GOT3 (cell line): ENCODE data around the gene PRAMEF15.
"Not testable (repeated sequence)": the region's sequence is repeated elsewhere in the genome, so short reads cannot be mapped to it uniquely, and the experiment has no call there.

ENCODE experiments used
- DNase-seq: peaks from one replicate; lab custom pipeline; 2025; ENCODE audit warnings: mixed read lengths; lab: John Stamatoyannopoulos, UW

The PRAMEF15 gene

DNA sequence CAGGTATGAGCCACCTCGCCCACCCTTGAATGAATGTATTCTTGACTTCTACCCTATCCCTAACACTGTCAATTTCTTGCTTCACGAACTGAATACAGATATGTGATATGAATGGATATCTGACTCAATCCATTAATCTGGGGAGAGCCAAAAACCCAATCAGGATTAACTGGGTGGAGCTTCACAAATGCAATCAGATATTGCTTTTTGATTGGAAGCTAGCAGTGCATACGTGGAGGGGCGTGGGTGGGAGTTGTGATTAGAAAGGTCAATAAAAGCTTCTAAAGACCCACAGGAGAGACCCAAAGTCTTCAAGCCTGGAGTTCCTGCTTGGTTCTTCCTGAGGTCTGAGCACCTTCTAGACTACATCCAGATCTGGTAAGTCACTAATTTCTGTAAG lies at the start of gene PRAMEF15:
PRAMEF15 (plus strand) TSS at position 301 of the 400 bp plus-strand sequence. CDS start 2,827 bp downstream, outside the sequence.
- not testable (repeated sequence) for DNase-seq

- not testable (repeated sequence) for DNase-seq
Measured at GRCh38 chr1:13277016-13277415, 38.4 kb upstream of the PRAMEF15 start.

DNA sequence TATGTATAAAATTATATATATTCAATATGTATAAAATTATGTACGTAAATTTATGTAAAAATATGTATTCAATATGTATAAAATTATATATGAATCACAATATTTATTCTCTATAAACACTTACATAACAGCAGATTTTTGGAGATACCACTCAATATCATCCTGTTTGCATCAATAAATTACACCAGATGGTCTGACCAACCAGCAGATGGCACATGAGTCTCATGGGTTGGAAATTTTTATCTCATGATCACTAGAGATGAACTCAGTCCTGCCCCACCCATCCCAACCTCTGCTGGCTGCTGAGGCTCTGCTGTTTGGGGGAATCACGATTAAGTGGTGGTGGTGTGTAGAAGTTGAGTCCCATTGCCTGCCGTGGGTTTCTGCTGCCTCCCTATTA lies 35.8 kb upstream of the PRAMEF15 start:
- not testable (repeated sequence) for DNase-seq

DNA sequence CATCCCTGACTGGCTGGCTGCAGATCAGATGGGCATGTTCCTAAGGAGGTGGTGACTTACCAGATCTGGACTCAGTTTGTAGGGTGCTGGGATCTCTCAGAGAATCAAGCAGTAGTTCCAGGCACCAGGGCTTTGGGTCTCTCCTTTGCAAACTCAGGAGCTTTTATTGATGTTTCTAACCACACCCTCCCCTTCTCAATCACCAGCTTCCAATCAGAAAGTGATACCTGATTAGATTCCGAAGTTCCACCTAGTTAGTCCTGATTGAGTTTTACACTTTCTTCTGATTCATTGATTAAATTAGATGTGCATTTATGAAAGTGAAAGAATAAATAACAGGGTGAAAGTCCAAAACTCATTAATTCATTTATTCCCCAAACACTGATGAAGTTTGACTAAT lies 30.3 kb upstream of the PRAMEF15 start, which contains the start of gene PRAMEF8:
PRAMEF8 (minus strand) TSS at position 101 of the 400 bp plus-strand sequence. CDS start 1,046 bp downstream, outside the sequence.
- not testable (repeated sequence) for DNase-seq

DNA sequence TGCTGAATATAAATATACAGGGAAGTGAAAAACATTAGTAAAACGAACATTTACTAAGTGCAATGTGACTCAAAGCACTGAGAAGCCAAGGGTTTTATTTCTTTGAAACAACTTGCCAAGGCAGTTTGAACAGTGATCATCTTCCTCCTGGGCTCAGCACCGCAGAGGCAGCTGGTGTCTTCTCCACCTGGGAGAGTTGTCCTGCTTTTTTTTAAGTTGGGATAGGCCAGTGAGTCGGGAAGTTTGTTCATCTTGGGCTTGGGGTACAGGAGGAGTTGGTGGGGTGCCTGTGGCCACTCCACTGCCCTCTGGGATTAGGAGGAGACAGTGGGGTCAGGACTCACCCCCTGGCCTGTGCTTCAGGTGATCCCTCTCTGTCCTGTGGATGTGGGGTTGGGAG lies 26.4 kb upstream of the PRAMEF15 start:
- not testable (repeated sequence) for DNase-seq

DNA sequence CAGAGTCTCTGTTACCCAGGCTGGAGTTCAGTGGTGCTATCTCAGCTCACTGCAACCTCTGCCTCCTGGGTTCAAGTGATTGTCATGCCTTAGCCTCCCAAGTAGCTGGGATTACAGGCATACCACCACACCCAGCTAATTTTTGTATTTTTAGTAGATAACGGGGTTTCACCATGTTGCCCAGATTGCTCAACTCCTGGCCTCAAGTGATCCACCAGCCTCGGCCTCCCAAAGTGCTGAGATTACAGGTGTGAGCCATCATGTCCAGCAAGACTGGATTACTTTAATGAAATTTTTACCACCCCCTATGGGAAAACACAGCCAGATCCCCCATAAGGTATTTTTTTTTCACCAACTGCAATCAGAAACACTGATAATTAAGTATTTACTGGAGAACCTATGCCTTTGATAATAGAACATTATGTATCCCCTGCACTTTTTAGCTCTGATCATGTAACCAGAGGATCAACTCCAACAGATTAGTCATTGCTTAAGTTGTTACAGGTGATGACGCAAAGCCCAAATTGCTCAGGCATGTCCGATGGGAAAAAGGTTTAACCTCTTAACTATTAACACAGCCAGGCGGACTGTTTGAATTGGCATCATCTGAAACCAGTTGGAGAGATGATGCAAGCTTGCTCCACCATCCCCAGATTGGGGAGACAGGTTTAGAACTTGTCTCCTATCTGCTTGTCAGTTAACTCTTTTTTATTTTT lies 18.0 kb upstream of the PRAMEF15 start:
- DNase-seq: not testable (repeated sequence)

DNA sequence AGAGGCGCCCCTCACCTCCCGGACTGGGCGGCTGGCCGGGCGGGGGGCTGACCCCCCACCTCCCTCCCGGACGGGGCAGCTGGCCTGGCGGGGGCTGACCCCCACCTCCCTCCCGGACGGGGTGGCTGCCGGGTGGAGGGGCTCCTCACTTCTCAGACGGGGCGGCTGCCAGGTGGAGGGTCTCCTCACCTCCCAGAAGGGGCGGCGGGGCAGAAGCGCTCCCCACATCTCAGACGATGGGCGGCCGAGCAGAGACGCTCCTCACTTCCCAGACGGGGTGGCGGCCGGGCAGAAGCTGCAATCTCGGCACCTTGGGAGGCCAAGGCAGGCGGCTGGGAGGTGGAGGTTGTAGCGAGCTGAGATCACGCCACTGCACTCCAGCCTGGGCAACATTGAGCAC lies 16.7 kb upstream of the PRAMEF15 start:
- DNase-seq: not testable (repeated sequence)

DNA sequence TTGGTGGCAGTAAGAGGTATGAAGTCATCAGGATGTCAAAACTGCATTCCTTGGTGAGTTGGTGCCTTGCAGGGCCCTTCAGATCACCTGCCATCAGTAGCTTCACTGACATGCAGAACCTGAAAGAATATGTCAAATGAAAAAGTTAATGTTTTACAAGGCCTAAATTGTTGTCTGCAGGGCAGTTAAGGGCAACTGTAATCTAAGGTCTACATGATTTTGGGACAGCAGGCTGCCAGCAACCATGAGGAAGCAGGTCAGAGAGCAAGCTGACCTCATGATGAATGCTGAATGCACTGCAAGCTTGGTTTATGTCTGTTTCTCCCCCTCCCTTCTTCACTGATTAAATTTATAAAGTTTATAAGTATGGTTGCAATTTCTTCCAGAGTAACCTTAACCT lies 13.2 kb upstream of the PRAMEF15 start:
- DNase-seq: not testable (repeated sequence)

DNA sequence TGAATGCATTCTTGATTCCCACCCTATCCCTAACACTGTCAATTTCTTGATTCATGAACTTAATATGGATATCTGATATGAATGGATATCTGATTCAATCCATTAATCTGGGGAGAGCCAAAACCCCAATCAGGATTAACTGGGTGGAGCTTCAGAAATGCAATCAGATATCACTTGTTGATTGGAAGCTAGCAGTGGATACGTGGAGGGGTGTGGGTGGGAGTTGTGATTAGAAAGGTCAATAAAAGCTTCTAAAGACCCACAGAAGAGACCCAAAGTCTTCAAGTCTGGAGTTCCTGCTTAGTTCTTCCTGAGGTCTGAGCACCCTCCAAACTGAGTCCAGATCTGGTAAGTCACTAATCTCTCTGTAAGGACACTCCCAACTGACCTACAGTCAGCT lies 12.1 kb upstream of the PRAMEF15 start, which contains the start of gene PRAMEF33:
PRAMEF33 (plus strand) TSS at position 301 of the 400 bp plus-strand sequence. CDS start 2,416 bp downstream, outside the sequence.
- not testable (repeated sequence) for DNase-seq

GRCh38 chr1:13342496-13342895 lies 27.1 kb downstream of the PRAMEF15 start:
- not testable (repeated sequence) for DNase-seq

- not testable (repeated sequence) for DNase-seq
Measured at GRCh38 chr1:13347034-13347433, 31.7 kb downstream of the PRAMEF15 start, which contains the start of gene PRAMEF14. Gene PRAMEF14, minus strand, starts transcription at chr1:13347134. Its CDS starts 1,820 bp downstream, at chr1:13345314.

DNA sequence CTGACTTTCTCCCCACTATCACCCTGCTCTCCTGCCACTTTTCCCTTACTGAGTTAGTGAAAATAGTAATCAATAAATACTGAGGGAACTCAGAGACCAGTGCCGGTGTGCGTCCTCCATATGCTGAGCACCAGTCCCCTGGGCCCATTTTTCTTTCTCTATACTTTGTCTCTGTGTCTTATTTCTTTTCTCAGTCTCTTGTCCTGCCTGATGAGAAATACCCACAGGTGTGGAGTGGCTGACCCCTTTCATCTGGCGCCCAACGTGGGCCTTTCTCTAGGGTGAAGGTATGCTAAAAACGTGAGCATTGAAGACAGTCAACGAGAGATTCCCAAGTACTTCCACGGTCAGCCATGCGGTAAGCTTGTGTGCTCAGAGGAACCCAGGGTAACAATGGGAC lies 38.1 kb downstream of the PRAMEF15 start:
- DNase-seq: not testable (repeated sequence)

DNA sequence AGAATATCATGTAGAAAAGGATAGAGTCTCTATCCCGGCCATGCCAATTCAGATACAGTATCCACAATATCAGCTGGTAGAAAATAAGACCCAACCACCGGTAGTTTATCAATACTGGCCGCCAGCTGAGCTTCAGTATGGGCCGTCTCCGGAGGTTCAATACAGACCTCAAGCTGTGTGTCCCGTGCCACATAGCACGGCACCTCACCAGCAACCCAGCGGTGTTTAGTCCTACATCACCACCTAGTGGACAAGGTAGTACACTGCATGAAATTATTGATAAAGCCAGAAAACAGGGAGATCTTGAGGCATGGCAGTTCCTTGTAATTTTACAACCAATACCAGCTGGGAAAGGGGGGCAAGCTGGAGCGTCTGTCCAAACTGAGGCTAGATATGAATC lies 39.1 kb downstream of the PRAMEF15 start:
- not testable (repeated sequence) for DNase-seq

- DNase-seq: not testable (repeated sequence)
Measured at GRCh38 chr1:13356774-13357173, 41.4 kb downstream of the PRAMEF15 start.

DNA sequence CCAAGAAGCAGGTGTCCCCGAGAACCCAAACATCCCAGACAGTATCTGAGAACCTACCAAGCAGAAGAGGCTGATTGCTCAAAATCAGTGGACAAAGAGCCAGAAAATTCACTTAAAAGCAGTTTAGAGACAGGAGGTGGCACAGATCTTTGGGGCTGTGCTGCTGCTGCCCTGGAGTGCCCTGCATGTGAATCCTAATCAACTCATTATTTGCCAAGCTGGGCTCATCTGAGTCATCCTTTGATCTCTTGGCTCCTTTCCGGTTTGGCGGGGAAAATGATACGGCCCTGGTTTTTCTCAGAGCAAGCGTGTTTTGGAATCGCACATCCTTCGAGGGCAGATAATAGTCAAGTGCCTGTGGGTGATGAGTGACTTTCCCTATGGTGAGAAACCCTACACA lies 47.0 kb downstream of the PRAMEF15 start:
- DNase-seq: not testable (repeated sequence)

DNA sequence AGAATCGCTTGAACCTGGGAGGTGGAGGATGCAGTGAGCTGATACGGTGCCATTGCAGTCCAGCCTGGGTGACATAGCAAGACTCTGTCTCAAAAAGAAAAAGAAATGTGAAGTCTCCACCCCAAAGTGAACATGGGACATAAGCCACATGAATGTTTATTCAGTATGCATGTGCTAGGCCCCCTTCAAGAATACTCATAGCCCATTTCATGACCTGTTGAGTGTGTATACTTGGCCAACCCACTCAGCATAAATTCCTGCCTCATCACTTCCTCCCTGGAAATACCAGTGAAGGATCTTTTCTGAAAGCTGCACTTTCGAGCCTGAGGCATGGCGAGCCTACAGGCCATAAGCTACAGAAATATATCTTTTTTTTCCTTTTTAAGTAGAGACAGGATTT lies 49.5 kb downstream of the PRAMEF15 start:
- DNase-seq: not testable (repeated sequence)

GRCh38 chr1:13366536-13366935 lies 51.2 kb downstream of the PRAMEF15 start:
- DNase-seq: not testable (repeated sequence)

DNA sequence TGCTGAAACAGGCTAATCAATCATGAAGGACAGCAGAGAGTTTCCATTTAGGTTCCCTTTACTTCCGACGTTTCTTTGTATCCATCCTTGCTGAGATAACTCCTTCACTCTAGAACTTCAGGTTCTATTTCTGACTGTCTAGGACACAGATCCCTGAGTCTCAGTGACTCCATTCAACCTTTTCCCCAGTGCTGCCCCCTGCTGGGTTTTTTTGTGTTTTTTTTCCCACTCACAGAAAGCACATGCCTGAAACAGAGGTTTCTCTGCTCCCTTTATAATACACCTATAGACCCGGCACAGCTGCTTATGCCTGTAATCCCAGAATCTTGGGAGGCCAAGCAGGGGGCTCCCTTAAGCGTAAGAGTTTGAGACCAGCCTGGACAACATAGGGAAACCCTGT lies 53.2 kb downstream of the PRAMEF15 start:
- not testable (repeated sequence) for DNase-seq
